ENCODE results near the gene CPPED1. TPM values are rescaled to one million over a fixed set of nuclear protein-coding genes. Genes with fewer than 3 reads are reported as not detected.

Gene CPPED1
- total RNA-seq, 2 donors from 2014 or later: 8.4 to 14.7 TPM

DNA sequence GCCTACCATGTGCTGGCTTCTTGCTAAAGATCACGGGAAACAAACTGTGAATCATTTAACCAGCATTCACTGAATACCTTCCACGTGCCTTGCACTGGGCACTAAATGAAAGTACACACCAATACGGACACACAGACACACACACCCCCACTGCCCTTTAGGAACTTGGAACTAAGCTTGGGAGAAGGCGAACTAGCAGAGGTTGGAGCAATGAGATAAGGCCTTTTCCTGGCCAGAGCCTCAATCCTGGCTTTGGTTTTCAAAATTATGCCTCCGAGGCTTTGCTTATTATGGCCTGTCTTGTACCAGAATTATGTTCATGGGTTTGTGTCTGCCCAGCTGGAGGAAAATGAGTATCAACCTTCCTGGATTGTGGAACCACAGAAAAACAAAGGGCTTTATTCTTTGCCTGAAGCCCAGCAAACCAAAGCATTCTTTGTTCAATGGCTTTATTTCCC is 32.3 kb downstream of the CPPED1 start:
- H3K9ac ChIP-seq (ENCODE audit: extremely low read depth, low read length, poor library complexity, severe bottlenecking): no peak overlapping the region
- H3K9me3 Mint-ChIP-seq: peaks cover 8% of the 10 kb centered on the region
- TF ChIP-seq, protein P1, sequence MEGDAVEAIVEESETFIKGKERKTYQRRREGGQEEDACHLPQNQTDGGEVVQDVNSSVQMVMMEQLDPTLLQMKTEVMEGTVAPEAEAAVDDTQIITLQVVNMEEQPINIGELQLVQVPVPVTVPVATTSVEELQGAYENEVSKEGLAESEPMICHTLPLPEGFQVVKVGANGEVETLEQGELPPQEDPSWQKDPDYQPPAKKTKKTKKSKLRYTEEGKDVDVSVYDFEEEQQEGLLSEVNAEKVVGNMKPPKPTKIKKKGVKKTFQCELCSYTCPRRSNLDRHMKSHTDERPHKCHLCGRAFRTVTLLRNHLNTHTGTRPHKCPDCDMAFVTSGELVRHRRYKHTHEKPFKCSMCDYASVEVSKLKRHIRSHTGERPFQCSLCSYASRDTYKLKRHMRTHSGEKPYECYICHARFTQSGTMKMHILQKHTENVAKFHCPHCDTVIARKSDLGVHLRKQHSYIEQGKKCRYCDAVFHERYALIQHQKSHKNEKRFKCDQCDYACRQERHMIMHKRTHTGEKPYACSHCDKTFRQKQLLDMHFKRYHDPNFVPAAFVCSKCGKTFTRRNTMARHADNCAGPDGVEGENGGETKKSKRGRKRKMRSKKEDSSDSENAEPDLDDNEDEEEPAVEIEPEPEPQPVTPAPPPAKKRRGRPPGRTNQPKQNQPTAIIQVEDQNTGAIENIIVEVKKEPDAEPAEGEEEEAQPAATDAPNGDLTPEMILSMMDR (conservative IDR thresholded peaks at IDR 0.05): no peak
- no peak overlapping the region for H3K4me3 ChIP-seq (ENCODE audit: low read length)
- H3K36me3 Mint-ChIP-seq (ENCODE audit: low read depth): peaks cover 14% of the 10 kb centered on the region
- peaks cover 5% of the 10 kb centered on the region for H3K4me1 Mint-ChIP-seq
- H3K27me3 Mint-ChIP-seq (ENCODE audit: insufficient read depth): no peaks in the 10 kb centered on the region
- H3K27ac ChIP-seq (ENCODE audit: low read depth, low read length): no peak overlapping the region
- H3K4me3 Mint-ChIP-seq: no peak overlapping the region
- H3K4me1 ChIP-seq (ENCODE audit: control insufficient read depth, insufficient read depth, low read length): no peaks in the 10 kb centered on the region
- H3K9me3 ChIP-seq (ENCODE audit: control insufficient read depth, low read length): peaks cover 5% of the 10 kb centered on the region
- no peak for DNase-seq
- no peak overlapping the region for H3K27ac Mint-ChIP-seq
- 91 to 94% methylated on average over 3 to 5 of the region's 5 CpGs for WGBS, 2 experiments (ENCODE audit: insufficient coverage in 1 of 2, insufficient read length in 1 of 2)
- no peaks in the 10 kb centered on the region for H3K27me3 ChIP-seq (ENCODE audit: control insufficient read depth, insufficient read depth, low read length, poor library complexity, severe bottlenecking)
- H3K36me3 ChIP-seq (ENCODE audit: control insufficient read depth, insufficient read depth, low read length): peaks cover 6% of the 10 kb centered on the region

DNA sequence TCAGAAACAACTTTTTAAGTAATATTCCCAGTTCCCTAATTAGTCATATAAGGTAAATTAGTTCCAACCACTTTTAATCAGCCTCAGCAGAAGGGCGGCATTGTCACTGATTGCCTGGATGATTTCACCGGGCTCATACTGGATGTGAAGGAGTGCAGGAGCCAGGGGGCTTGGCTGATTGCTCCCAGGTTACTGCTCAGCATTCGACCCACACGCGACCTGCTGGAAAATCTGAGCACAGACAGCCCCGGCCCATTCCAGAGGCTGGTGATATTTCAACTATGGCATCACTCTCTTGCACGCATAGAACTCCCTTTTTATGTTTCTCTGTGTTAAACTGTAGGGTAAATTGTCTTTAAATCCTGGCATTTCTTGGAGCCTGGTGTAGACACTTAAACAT is 34.2 kb downstream of the CPPED1 start:
- H3K36me3 ChIP-seq (ENCODE audit: control insufficient read depth, insufficient read depth, low read length): no peaks in the 10 kb centered on the region
- no peak overlapping the region for H3K4me3 ChIP-seq (ENCODE audit: low read length)
- TF ChIP-seq, protein P1 (conservative IDR thresholded peaks at IDR 0.05): no peak
- DNase-seq: no peak
- Mint-ChIP-seq H3K9me3 (peaks cover 1% of the 10 kb centered on the region), H3K27me3 (ENCODE audit: insufficient read depth) (no peaks in the 10 kb centered on the region), H3K4me1 (peaks cover 2% of the 10 kb centered on the region), H3K27ac (no peak overlapping the region), H3K36me3 (ENCODE audit: low read depth) (peaks cover 2% of the 10 kb centered on the region), H3K4me3 (no peak overlapping the region)
- H3K9ac ChIP-seq (ENCODE audit: extremely low read depth, low read length, poor library complexity, severe bottlenecking): no peak overlapping the region
- H3K27me3 ChIP-seq (ENCODE audit: control insufficient read depth, insufficient read depth, low read length, poor library complexity, severe bottlenecking): no peaks in the 10 kb centered on the region
- H3K27ac ChIP-seq (ENCODE audit: low read depth, low read length): no peak overlapping the region
- no peaks in the 10 kb centered on the region for H3K4me1 ChIP-seq (ENCODE audit: control insufficient read depth, insufficient read depth, low read length)
- 92 to 97% methylated on average over 6 to 7 of the region's 7 CpGs for WGBS, 2 experiments (ENCODE audit: insufficient coverage in 1 of 2, insufficient read length in 1 of 2)
- no peaks in the 10 kb centered on the region for H3K9me3 ChIP-seq (ENCODE audit: control insufficient read depth, low read length)

DNA sequence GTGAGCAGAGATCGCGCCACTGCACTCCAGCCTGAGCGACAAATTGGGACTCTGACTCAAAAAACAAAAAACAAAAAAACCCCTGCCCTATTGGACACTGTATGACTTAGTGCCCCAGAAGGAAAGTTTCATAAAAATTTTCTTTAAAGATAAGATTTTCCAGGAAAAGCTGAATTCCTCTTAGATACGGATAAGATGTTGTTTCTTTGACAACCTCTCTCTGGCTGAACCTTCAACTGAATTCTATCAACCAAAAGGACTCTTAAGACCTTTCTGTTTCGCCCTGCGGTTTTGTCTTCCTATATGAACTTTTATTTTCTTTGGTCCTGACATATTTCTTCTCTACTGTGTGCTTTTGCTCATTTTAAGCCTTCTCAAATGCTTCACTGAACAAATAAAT is 35.8 kb downstream of the CPPED1 start:
- H3K9ac ChIP-seq (ENCODE audit: extremely low read depth, low read length, poor library complexity, severe bottlenecking): no peak overlapping the region
- H3K9me3 ChIP-seq (ENCODE audit: control insufficient read depth, low read length): no peaks in the 10 kb centered on the region
- no peak overlapping the region for H3K4me3 ChIP-seq (ENCODE audit: low read length)
- no peaks in the 10 kb centered on the region for H3K36me3 Mint-ChIP-seq (ENCODE audit: low read depth)
- DNase-seq: no peak
- H3K4me1 ChIP-seq (ENCODE audit: control insufficient read depth, insufficient read depth, low read length): no peaks in the 10 kb centered on the region
- H3K4me1 Mint-ChIP-seq: no peaks in the 10 kb centered on the region
- H3K27ac Mint-ChIP-seq: no peak overlapping the region
- H3K9me3 Mint-ChIP-seq: no peaks in the 10 kb centered on the region
- 99 to 100% methylated on average over 4 to 6 of the region's 6 CpGs for WGBS, 2 experiments (ENCODE audit: insufficient coverage in 1 of 2, insufficient read length in 1 of 2)
- H3K27me3 ChIP-seq (ENCODE audit: control insufficient read depth, insufficient read depth, low read length, poor library complexity, severe bottlenecking): no peaks in the 10 kb centered on the region
- H3K36me3 ChIP-seq (ENCODE audit: control insufficient read depth, insufficient read depth, low read length): no peaks in the 10 kb centered on the region
- TF ChIP-seq, protein P1 (conservative IDR thresholded peaks at IDR 0.05): no peak
- H3K27ac ChIP-seq (ENCODE audit: low read depth, low read length): no peak overlapping the region
- no peaks in the 10 kb centered on the region for H3K27me3 Mint-ChIP-seq (ENCODE audit: insufficient read depth)
- H3K4me3 Mint-ChIP-seq: no peak overlapping the region

Measured in endodermal cell (in vitro differentiated cells).